Neuronal stem cell (in vitro differentiated cells): ENCODE measurements around the gene HOXA10.

ENCODE experiments used
- DNase-seq: peaks from one replicate; pipeline ENCODE4 v3.0.0-alpha.2; 2013; ENCODE audit warnings: low spot score
- H2AFZ ChIP-seq: one replicate; pipeline ENCODE4 v1.6.1; 2013; ENCODE audit warnings: mild to moderate bottlenecking, low read length, inconsistent platforms
- H2AK5ac ChIP-seq: 2 replicates; pipeline ENCODE4 v1.6.1; 2013; ENCODE audit warnings: low read depth, mild to moderate bottlenecking, inconsistent platforms, low read length, moderate library complexity, mixed read lengths
- H2BK120ac ChIP-seq: 2 replicates; pipeline ENCODE4 v1.6.1; 2013; ENCODE audit warnings: low read depth, mild to moderate bottlenecking, inconsistent platforms, low read length, moderate library complexity, mixed read lengths
- H2BK12ac ChIP-seq: one replicate; pipeline ENCODE4 v1.6.1; 2013; ENCODE audit warnings: low read length, inconsistent platforms
- H2BK15ac ChIP-seq: 2 replicates; pipeline ENCODE4 v1.6.1; 2013; ENCODE audit warnings: mild to moderate bottlenecking, low read length, inconsistent platforms, mixed read lengths
- H2BK5ac ChIP-seq: one replicate; pipeline ENCODE4 v1.6.1; 2013; ENCODE audit warnings: inconsistent platforms, mild to moderate bottlenecking, low read length, moderate library complexity
- H3K14ac ChIP-seq: one replicate; pipeline ENCODE4 v1.6.1; 2013; ENCODE audit warnings: low read length, inconsistent platforms
- H3K18ac ChIP-seq: 2 replicates; pipeline ENCODE4 v1.6.1; 2013; ENCODE audit warnings: low read length, inconsistent platforms
- H3K23ac ChIP-seq: 2 replicates; pipeline ENCODE4 v1.6.1; 2013; ENCODE audit warnings: low read depth, mild to moderate bottlenecking, mixed read lengths, low read length, inconsistent platforms; ENCODE audit not compliant: poor library complexity
- H3K27ac ChIP-seq: replicated peaks from 3 replicates; pipeline ENCODE4 v1.5.1; 2013; ENCODE audit warnings: low read length, inconsistent platforms
- H3K27me3 ChIP-seq, 3 experiments: 2 replicates each; pipeline ENCODE4 v1.6.1; 2013; ENCODE audit warnings: low read length in 3 of 3, mild to moderate bottlenecking in 2 of 3, inconsistent platforms in 1 of 3, low read depth in 1 of 3, mixed read lengths in 1 of 3, moderate library complexity in 1 of 3; ENCODE audit not compliant: control insufficient read depth in 3 of 3, insufficient read depth in 3 of 3
- H3K36me3 ChIP-seq, 2 donors: replicated peaks in 1 of 2; 2 replicates each; pipeline ENCODE4 v1.6.1; 2013; ENCODE audit warnings: low read length in 2 of 2; ENCODE audit not compliant: control insufficient read depth in 2 of 2, insufficient read depth in 2 of 2
- H3K4ac ChIP-seq: 2 replicates; pipeline ENCODE4 v1.6.1; 2013; ENCODE audit warnings: inconsistent platforms, mild to moderate bottlenecking, low read length, moderate library complexity
- H3K4me1 ChIP-seq, 2 donors: 1 replicate in 1 of 2; 2 replicates in 1 of 2; pipeline ENCODE4 v1.6.1; 2013; ENCODE audit warnings: low read length in 2 of 2, low read depth in 1 of 2; ENCODE audit not compliant: control insufficient read depth in 2 of 2, insufficient read depth in 1 of 2
- H3K4me2 ChIP-seq: one replicate; pipeline ENCODE4 v1.6.1; 2013; ENCODE audit warnings: mild to moderate bottlenecking, low read length, inconsistent platforms; ENCODE audit not compliant: insufficient read depth, poor library complexity, severe bottlenecking
- H3K4me3 ChIP-seq, 2 donors: 2 replicates each; pipeline ENCODE4 v1.5.1; 2013; ENCODE audit warnings: low read length in 2 of 2, mild to moderate bottlenecking in 2 of 2, inconsistent platforms in 1 of 2, moderate library complexity in 1 of 2
- H3K79me1 ChIP-seq: one replicate; pipeline ENCODE4 v1.6.1; 2013; ENCODE audit warnings: low read depth, mild to moderate bottlenecking, inconsistent platforms, low read length, moderate library complexity
- H3K9ac ChIP-seq: one replicate; pipeline ENCODE4 v1.6.1; 2013; ENCODE audit warnings: mild to moderate bottlenecking, low read depth, low read length, inconsistent platforms; ENCODE audit not compliant: poor library complexity
- H3K9me3 ChIP-seq, 2 donors: replicated peaks in 1 of 2; 2 replicates each; pipeline versions ENCODE3 to v1.6.1; 2013; ENCODE audit warnings: low read length in 2 of 2, mild to moderate bottlenecking in 2 of 2, inconsistent platforms in 1 of 2, low read depth in 1 of 2, mixed read lengths in 1 of 2, moderate library complexity in 1 of 2; ENCODE audit not compliant: control insufficient read depth in 2 of 2, insufficient read depth in 1 of 2
- H4K8ac ChIP-seq: one replicate; pipeline ENCODE4 v1.6.1; 2013; ENCODE audit warnings: low read depth, mild to moderate bottlenecking, inconsistent platforms, low read length, moderate library complexity
- H4K91ac ChIP-seq: one replicate; pipeline ENCODE4 v1.6.1; 2013; ENCODE audit warnings: low read length, low read depth, mild to moderate bottlenecking, inconsistent platforms; ENCODE audit not compliant: poor library complexity
- whole genome bisulfite sequencing, 2 donors: extraction: QIAGEN DNeasy Blood & Tissue Kit; methylation state at CpG; one replicate each; pipeline ENCODE4 v1.1.7; 2013; ENCODE audit warnings: missing lambda C conversion rate in 2 of 2, mixed read lengths in 1 of 2; ENCODE audit not compliant: insufficient read length in 2 of 2, insufficient replicate concordance in 1 of 2; ENCODE audit errors: extremely low coverage in 2 of 2; 5-methylcytosine and 5-hydroxymethylcytosine counted together

The HOXA10 gene

DNA sequence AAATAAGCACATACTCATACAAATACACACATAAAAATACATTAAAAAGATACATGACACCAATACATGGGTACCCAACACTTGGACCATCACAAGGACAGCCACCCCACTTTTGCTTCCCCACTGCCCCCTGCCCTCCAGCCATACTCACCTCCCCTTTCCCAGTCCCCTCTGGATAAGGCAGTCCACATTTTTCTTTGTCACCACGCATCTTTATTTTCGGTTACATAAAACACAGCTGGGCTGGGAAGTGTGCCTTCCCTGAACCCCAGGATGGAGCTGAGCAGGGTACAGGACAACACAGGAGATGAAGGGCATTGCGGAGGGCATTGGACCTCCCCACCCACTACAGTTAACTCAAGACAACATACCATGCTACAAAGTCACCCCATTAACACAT is 20.6 kb downstream of the HOXA10 start:
- no peak overlapping the region for H3K18ac ChIP-seq
- no peak overlapping the region for H3K14ac ChIP-seq
- no peak overlapping the region for H4K91ac ChIP-seq
- no peak overlapping the region for H2AK5ac ChIP-seq
- H3K4me2 ChIP-seq, result no peak overlapping the region
- H3K27ac ChIP-seq, result no peak overlapping the region
- H2BK12ac ChIP-seq, result no peak overlapping the region
- H3K9ac ChIP-seq, result no peak overlapping the region
- no peak overlapping the region for H2BK5ac ChIP-seq
- no peak overlapping the region for H3K4ac ChIP-seq
- H3K4me3 ChIP-seq, result no peak overlapping the region
- DNase-seq, result no peak
- no peak overlapping the region for H3K23ac ChIP-seq
- no CpG with 5 or more reads among the region's 3 CpGs for whole genome bisulfite sequencing, 2 donors
- peaks cover 82 to 99% (median 98%) of the 10 kb centered on the region in 3 experiments for H3K27me3 ChIP-seq
- no peak overlapping the region for H2AFZ ChIP-seq
- H3K79me1 ChIP-seq, result no peaks in the 10 kb centered on the region
- H2BK120ac ChIP-seq, result no peak overlapping the region
- no peaks in the 10 kb centered on the region for H3K36me3 ChIP-seq
- no peak overlapping the region for H2BK15ac ChIP-seq
- no peaks in the 10 kb centered on the region for H3K4me1 ChIP-seq
- peaks cover 10 to 40% of the 10 kb centered on the region in 2 donors for H3K9me3 ChIP-seq
- H4K8ac ChIP-seq, result no peak overlapping the region

DNA sequence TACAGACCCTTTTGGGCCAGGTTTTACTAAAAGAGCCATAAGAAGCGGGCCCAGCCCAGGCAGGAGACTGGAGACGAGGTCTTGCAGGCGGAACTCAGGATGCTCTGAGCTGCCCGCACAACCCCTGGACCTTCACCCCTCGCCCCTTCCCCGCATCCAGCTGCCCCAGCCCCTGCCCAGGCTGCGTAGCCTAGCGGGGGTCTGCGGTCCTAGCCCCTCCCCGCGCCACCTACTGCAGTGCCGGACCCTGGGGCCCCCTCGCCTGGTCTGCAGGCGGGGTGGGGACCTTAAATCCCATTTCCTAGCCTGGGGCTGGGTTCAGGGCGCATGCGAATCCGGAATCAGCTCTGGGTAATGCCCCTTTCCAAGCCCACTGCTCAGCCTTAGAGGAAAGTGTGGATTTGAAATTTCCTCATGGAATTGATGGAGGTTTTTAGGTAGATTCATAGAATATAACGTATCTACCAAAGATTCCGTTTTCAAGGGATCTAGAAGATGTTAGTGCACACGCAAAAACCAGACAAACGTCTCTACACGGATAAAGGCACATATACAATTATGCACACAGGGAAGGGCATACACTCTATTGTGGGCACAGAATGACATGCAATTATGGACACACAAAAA is 21.2 kb downstream of the HOXA10 start:
- H3K36me3 ChIP-seq, result no peaks in the 10 kb centered on the region
- no peak overlapping the region for H2BK120ac ChIP-seq
- DNase-seq, result no peak
- peak overlapping the region; percentile 36 for H3K23ac ChIP-seq
- H3K9ac ChIP-seq, result no peak overlapping the region
- no peak overlapping the region for H3K4me3 ChIP-seq
- H2BK12ac ChIP-seq, result no peak overlapping the region
- no peak overlapping the region for H3K4ac ChIP-seq
- peak overlapping the region; percentile 65 for H3K14ac ChIP-seq
- no peaks in the 10 kb centered on the region for H3K79me1 ChIP-seq
- no peak overlapping the region for H3K4me2 ChIP-seq
- peak overlapping the region; percentile 22 for H3K18ac ChIP-seq
- H2AFZ ChIP-seq, result peak overlapping the region; percentile 47
- no peak overlapping the region for H4K8ac ChIP-seq
- H4K91ac ChIP-seq, result no peak overlapping the region
- H2AK5ac ChIP-seq, result no peak overlapping the region
- no peak overlapping the region for H3K27ac ChIP-seq
- no peak overlapping the region for H2BK15ac ChIP-seq
- peaks cover 10 to 43% of the 10 kb centered on the region in 2 donors for H3K9me3 ChIP-seq
- no CpG with 5 or more reads among the region's 22 CpGs for WGBS, 2 donors
- H3K4me1 ChIP-seq, result no peaks in the 10 kb centered on the region
- peaks cover 84 to 99% (median 98%) of the 10 kb centered on the region in 3 experiments for H3K27me3 ChIP-seq
- H2BK5ac ChIP-seq, result no peak overlapping the region

DNA sequence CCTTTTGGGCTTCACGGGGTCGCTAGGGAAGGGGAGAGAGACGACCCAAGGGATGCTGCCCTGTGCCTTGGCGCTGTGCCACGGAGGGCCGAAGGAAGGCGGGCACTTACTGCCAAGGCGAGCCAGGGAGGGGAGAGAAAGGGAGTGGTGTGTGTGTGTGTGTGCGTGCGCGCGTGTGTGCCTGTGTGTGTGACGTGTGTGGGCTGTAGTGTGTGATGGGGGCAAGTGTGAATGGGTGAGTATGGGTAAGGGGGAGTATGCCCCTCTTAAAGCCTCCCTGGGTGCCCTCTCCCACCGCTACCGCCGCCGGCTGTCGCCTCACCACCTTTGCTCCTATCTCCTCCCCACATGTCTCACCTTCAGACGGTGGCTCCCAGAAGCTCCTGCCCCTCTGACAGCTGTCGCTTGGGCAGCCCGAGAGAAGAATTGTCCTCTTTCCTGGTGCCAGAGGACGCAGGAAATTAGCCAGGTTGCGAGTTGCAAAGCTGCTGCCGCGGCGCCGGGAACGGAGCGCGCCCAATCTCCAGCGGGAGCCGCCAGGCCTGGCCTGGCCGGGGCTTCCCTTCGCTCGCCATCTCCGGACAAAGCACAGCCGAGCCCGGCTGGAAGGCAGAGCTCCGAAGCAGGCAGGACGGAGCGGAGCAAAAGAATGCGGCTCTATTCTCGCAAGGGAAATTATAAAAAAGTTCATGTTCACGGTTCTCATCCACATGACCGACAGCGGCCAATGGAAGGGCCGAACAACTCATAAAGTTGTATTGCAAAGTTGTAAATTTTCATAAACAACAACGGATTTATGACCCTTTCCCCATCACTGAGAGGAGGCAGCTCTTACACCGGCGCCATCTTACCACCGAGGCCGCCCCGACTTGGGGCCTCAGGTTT is 21.9 kb downstream of the HOXA10 start, which contains the start of gene HOXA3:
HOXA3 (minus strand) TSS at position 653 of the 885 bp plus-strand sequence. CDS start 41,943 bp downstream, outside the sequence.
- Histone ChIP-seq H2BK5ac (no peak within 1 kb of the TSS), H2AFZ (peak within 1 kb of the TSS; percentile 86), H3K4me1 (no peaks in the 10 kb centered on the region), H3K4me2 (no peak within 1 kb of the TSS), H3K9me3 (peaks cover 4 to 39% of the 10 kb centered on the region in 2 donors), H3K4me3 (peak within 1 kb of the TSS in 1 of 2 donors; percentile 34), H3K23ac (peak within 1 kb of the TSS; percentile 36), H2BK15ac (no peak within 1 kb of the TSS), H3K18ac (peak within 1 kb of the TSS; percentile 22), H3K4ac (no peak within 1 kb of the TSS), H3K36me3 (no peaks in the 10 kb centered on the region), H3K79me1 (no peaks in the 10 kb centered on the region), H2AK5ac (no peak within 1 kb of the TSS), H2BK12ac (no peak within 1 kb of the TSS), H4K91ac (no peak within 1 kb of the TSS), H4K8ac (no peak within 1 kb of the TSS), H3K9ac (no peak within 1 kb of the TSS), H3K27me3 (peaks cover 84 to 99% (median 98%) of the 10 kb centered on the region in 3 experiments), H3K14ac (peak within 1 kb of the TSS; percentile 65), H2BK120ac (no peak within 1 kb of the TSS), H3K27ac (no peak within 1 kb of the TSS)
- no peak for DNase-seq
- no CpG with 5 or more reads among the region's 53 CpGs for WGBS, 2 donors
